NCI-H1694 (cell line): ENCODE results near the gene MATCAP1.

Experiments
- DNase-seq: peaks from one replicate; lab custom pipeline; 2025; lab: John Stamatoyannopoulos, UW

The MATCAP1 gene

GRCh38 chr16:67183627-67184452 is at the start of gene MATCAP1:
Gene MATCAP1 (minus strand): TSS chr16:67183963. CDS start chr16:67180610, 3,353 bp downstream.
- peak; percentile 95 for DNase-seq

GRCh38 chr16:67230809-67231660 is 47.3 kb upstream of the MATCAP1 start:
- DNase-seq = no peak

- no peak for DNase-seq
These were observed 46.4 kb upstream of the MATCAP1 start for GRCh38 chr16:67229906-67230808.

GRCh38 chr16:67228905-67229304 is 45.1 kb upstream of the MATCAP1 start:
- DNase-seq = no peak

GRCh38 chr16:67228034-67228785 is 44.4 kb upstream of the MATCAP1 start:
- DNase-seq = no peak

- DNase-seq = no peak
These were observed 43.8 kb upstream of the MATCAP1 start for GRCh38 chr16:67227567-67227921.

GRCh38 chr16:67226804-67227566 is 43.2 kb upstream of the MATCAP1 start, which contains the start of gene TMEM208:
Gene TMEM208 (plus strand): TSS chr16:67227130. CDS start chr16:67227219, 89 bp downstream.
- peak; percentile 96 for DNase-seq

GRCh38 chr16:67226295-67226803 is 42.6 kb upstream of the MATCAP1 start:
- no peak for DNase-seq

- DNase-seq = no peak
These were observed 40.2 kb upstream of the MATCAP1 start for GRCh38 chr16:67223992-67224391.

- no peak for DNase-seq
These were observed 33.1 kb upstream of the MATCAP1 start for GRCh38 chr16:67216612-67217490.

GRCh38 chr16:67215706-67216105 is 31.9 kb upstream of the MATCAP1 start:
- DNase-seq = no peak

- no peak for DNase-seq
These were observed 29.6 kb upstream of the MATCAP1 start for GRCh38 chr16:67213197-67214019.

GRCh38 chr16:67212766-67213165 is 29.0 kb upstream of the MATCAP1 start:
- DNase-seq = no peak

GRCh38 chr16:67211674-67212073 is 27.9 kb upstream of the MATCAP1 start:
- no peak for DNase-seq

GRCh38 chr16:67210069-67210937 is 26.5 kb upstream of the MATCAP1 start:
- no peak for DNase-seq

GRCh38 chr16:67209565-67209964 is 25.8 kb upstream of the MATCAP1 start:
- no peak for DNase-seq
